Muscle of leg (tissue), 11 donors: ENCODE results near the gene FSD1. TPM values are rescaled to one million over a fixed set of nuclear protein-coding genes. Genes with fewer than 3 reads are reported as not detected.

Experiments used
- DNase-seq: peaks from one replicate; pipeline ENCODE4 v3.0.0; 2013
- H3K27ac ChIP-seq: one replicate; pipeline ENCODE4 v1.5.1; 2013; ENCODE audit warnings: mild to moderate bottlenecking, low read length, control low read depth
- H3K27me3 ChIP-seq: one replicate; pipeline ENCODE4 v1.6.1; 2013; ENCODE audit warnings: low read length; ENCODE audit not compliant: control insufficient read depth, insufficient read depth
- H3K36me3 ChIP-seq: one replicate; pipeline ENCODE4 v1.6.1; 2013; ENCODE audit warnings: low read length; ENCODE audit not compliant: control insufficient read depth, insufficient read depth
- H3K4me1 ChIP-seq: one replicate; pipeline ENCODE4 v1.6.1; 2013; ENCODE audit warnings: low read length; ENCODE audit not compliant: control insufficient read depth, insufficient read depth
- H3K4me3 ChIP-seq: one replicate; pipeline ENCODE4 v1.5.1; 2013; ENCODE audit warnings: low read length, control low read depth
- H3K9me3 ChIP-seq: replicated peaks from 2 replicates; pipeline ENCODE4 v1.6.1; 2013; ENCODE audit warnings: low read depth, low read length; ENCODE audit not compliant: control insufficient read depth
- WGBS: methylation state at CpG from one replicate; pipeline ENCODE4 v1.1.5; 2013; ENCODE audit warnings: missing lambda C conversion rate; ENCODE audit not compliant: insufficient coverage; 5-methylcytosine and 5-hydroxymethylcytosine counted together
- polyA plus RNA-seq, 8 donors: library from polyadenylated mRNA; unstranded; fragments of 120-200 nt; gene quantifications; one replicate each; pipeline versions ENCODE4 v1.2.1 to v1.2.3, GENCODE V29; 2013; ENCODE audit warnings: inconsistent platforms in 1 of 8, low replicate concordance in 1 of 8; ENCODE audit not compliant: insufficient read length in 8 of 8, insufficient read depth in 1 of 8
- total RNA-seq: library from RNA; stranded (reverse); fragments of 120-200 nt; gene quantifications from one replicate; pipeline ENCODE4 v1.2.4, GENCODE V29; 2013

FSD1 gene
- total and polyA plus RNA-seq, 9 donors = 0.71 to 3.2 (median 2.2) TPM

GRCh38 chr19:4370418-4371041 is 66.1 kb downstream of the FSD1 start:
- Histone ChIP-seq H3K4me3 (no peak overlapping the region), H3K27me3 (no peaks in the 10 kb centered on the region), H3K4me1 (peaks cover 94% of the 10 kb centered on the region), H3K27ac (peak overlapping the region; percentile 69), H3K9me3 (no peaks in the 10 kb centered on the region), H3K36me3 (peaks cover 22% of the 10 kb centered on the region)
- DNase-seq = no peak
- 84% methylated on average over 9 of the region's 15 CpGs for WGBS

GRCh38 chr19:4371247-4372164 is 67.1 kb downstream of the FSD1 start:
- WGBS = 72% methylated on average over 31 of the region's 31 CpGs
- H3K27me3 ChIP-seq = no peaks in the 10 kb centered on the region
- H3K36me3 ChIP-seq = peaks cover 12% of the 10 kb centered on the region
- no peak overlapping the region for H3K4me3 ChIP-seq
- peaks cover 96% of the 10 kb centered on the region for H3K4me1 ChIP-seq
- no peaks in the 10 kb centered on the region for H3K9me3 ChIP-seq
- H3K27ac ChIP-seq = peak overlapping the region; percentile 83
- peak; percentile 86 for DNase-seq

- Histone ChIP-seq H3K4me3 (no peak overlapping the region), H3K36me3 (peaks cover 6% of the 10 kb centered on the region), H3K27me3 (no peaks in the 10 kb centered on the region), H3K27ac (peak overlapping the region; percentile 83), H3K4me1 (peaks cover 100% of the 10 kb centered on the region), H3K9me3 (no peaks in the 10 kb centered on the region)
- DNase-seq = no peak
- 83% methylated on average over 19 of the region's 22 CpGs for WGBS
Observed at GRCh38 chr19:4372165-4373012, 68.0 kb downstream of the FSD1 start.

- no peak for DNase-seq
- H3K4me3 ChIP-seq = no peak overlapping the region
- peak overlapping the region; percentile 83 for H3K27ac ChIP-seq
- H3K36me3 ChIP-seq = peaks cover 6% of the 10 kb centered on the region
- WGBS = 86% methylated on average over 1 of the region's 8 CpGs
- no peaks in the 10 kb centered on the region for H3K9me3 ChIP-seq
- no peaks in the 10 kb centered on the region for H3K27me3 ChIP-seq
- peaks cover 100% of the 10 kb centered on the region for H3K4me1 ChIP-seq
Observed at GRCh38 chr19:4373013-4373367, 68.6 kb downstream of the FSD1 start.

Other genes with a start within 250 kb of the FSD1 start
- 4.2 TPM for gene ZBTB7A, start 237.7 kb upstream of the FSD1 start, total RNA-seq
- 10 to 100 TPM in 1 of 8 donors, 1 to 10 TPM in 7; 6.8 to 10.9 (median 8.5) TPM for gene ZBTB7A, start 237.7 kb upstream of the FSD1 start, polyA plus RNA-seq
- gene MAP2K2, start 180.5 kb upstream of the FSD1 start, total RNA-seq = 97.0 TPM
- gene MAP2K2, start 180.5 kb upstream of the FSD1 start, polyA plus RNA-seq = 100 to 1,000 TPM; 104 to 137 (median 118) TPM
- not detected for gene CREB3L3, start 151.0 kb upstream of the FSD1 start, total RNA-seq
- 1 to 10 TPM in 1 of 8 donors, under 1 TPM in 2, not detected in 5; 0.16 to 5.8 (median 0.99) TPM for gene CREB3L3, start 151.0 kb upstream of the FSD1 start, polyA plus RNA-seq
- 6.0 TPM for gene SIRT6, start 122.0 kb upstream of the FSD1 start, total RNA-seq
- 10 to 100 TPM; 10.5 to 17.1 (median 12.2) TPM for gene SIRT6, start 122.0 kb upstream of the FSD1 start, polyA plus RNA-seq
- gene ANKRD24, start 121.9 kb upstream of the FSD1 start, total RNA-seq = 0.58 TPM
- 1 to 10 TPM in 5 of 8 donors, under 1 TPM in 3; 0.79 to 2.5 (median 1.1) TPM for gene ANKRD24, start 121.9 kb upstream of the FSD1 start, polyA plus RNA-seq
- 0.53 TPM for gene EBI3, start 75.1 kb upstream of the FSD1 start, total RNA-seq
- 1 to 10 TPM in 2 of 8 donors, under 1 TPM in 6; 0.52 to 1.7 (median 0.76) TPM for gene EBI3, start 75.1 kb upstream of the FSD1 start, polyA plus RNA-seq
- gene YJU2, start 57.5 kb upstream of the FSD1 start, total RNA-seq = 15.0 TPM
- gene YJU2, start 57.5 kb upstream of the FSD1 start, polyA plus RNA-seq = 10 to 100 TPM; 14.2 to 16.0 (median 15.1) TPM
- 40.1 TPM for gene SHD, start 25.3 kb upstream of the FSD1 start, total RNA-seq
- 100 to 1,000 TPM in 4 of 8 donors, 10 to 100 TPM in 4; 89.5 to 139 (median 97.6) TPM for gene SHD, start 25.3 kb upstream of the FSD1 start, polyA plus RNA-seq
- 0.71 TPM for gene TMIGD2, start 2.2 kb upstream of the FSD1 start, total RNA-seq
- gene TMIGD2, start 2.2 kb upstream of the FSD1 start, polyA plus RNA-seq = under 1 TPM; 0.21 to 0.94 (median 0.47) TPM
- 4.8 TPM for gene STAP2, start 34.2 kb downstream of the FSD1 start, total RNA-seq
- gene STAP2, start 34.2 kb downstream of the FSD1 start, polyA plus RNA-seq = 10 to 100 TPM in 1 of 8 donors, 1 to 10 TPM in 7; 3.9 to 10.8 (median 5.4) TPM
- 4.8 TPM for gene MPND, start 39.0 kb downstream of the FSD1 start, total RNA-seq
- 10 to 100 TPM; 14.0 to 19.4 (median 16.3) TPM for gene MPND, start 39.0 kb downstream of the FSD1 start, polyA plus RNA-seq
- gene SH3GL1, start 95.9 kb downstream of the FSD1 start, total RNA-seq = 29.1 TPM
- gene SH3GL1, start 95.9 kb downstream of the FSD1 start, polyA plus RNA-seq = 10 to 100 TPM; 54.9 to 77.9 (median 69.8) TPM
- gene CHAF1A, start 98.0 kb downstream of the FSD1 start, total RNA-seq = 7.6 TPM
- 10 to 100 TPM; 10.4 to 19.3 (median 13.6) TPM for gene CHAF1A, start 98.0 kb downstream of the FSD1 start, polyA plus RNA-seq
- 64.9 TPM for gene UBXN6, start 153.2 kb downstream of the FSD1 start, total RNA-seq
- gene UBXN6, start 153.2 kb downstream of the FSD1 start, polyA plus RNA-seq = 100 to 1,000 TPM in 2 of 8 donors, 10 to 100 TPM in 6; 77.0 to 127 (median 89.0) TPM
- gene HDGFL2, start 167.7 kb downstream of the FSD1 start, total RNA-seq = 35.0 TPM
- gene HDGFL2, start 167.7 kb downstream of the FSD1 start, polyA plus RNA-seq = 10 to 100 TPM; 66.3 to 97.7 (median 84.3) TPM
- gene PLIN4, start 213.9 kb downstream of the FSD1 start, total RNA-seq = 2.8 TPM
- 1 to 10 TPM; 1.4 to 4.5 (median 3.3) TPM for gene PLIN4, start 213.9 kb downstream of the FSD1 start, polyA plus RNA-seq
- 2.3 TPM for gene PLIN5, start 230.6 kb downstream of the FSD1 start, total RNA-seq
- 1 to 10 TPM in 5 of 8 donors, under 1 TPM in 3; 0.83 to 5.2 (median 1.8) TPM for gene PLIN5, start 230.6 kb downstream of the FSD1 start, polyA plus RNA-seq
- gene LRG1, start 235.4 kb downstream of the FSD1 start, total RNA-seq = 0.18 TPM
- gene LRG1, start 235.4 kb downstream of the FSD1 start, polyA plus RNA-seq = under 1 TPM; 0.48 to 0.92 (median 0.66) TPM